GM19452 (cell line): ENCODE measurements around the gene FZD8.
A peak's percentile ranks its signal among the peaks of the same experiment; 100 is the strongest.
"Not testable (repeated sequence)": the region's sequence is repeated elsewhere in the genome, so short reads cannot be mapped to it uniquely, and the experiment has no call there.

Experiments
- ATAC-seq: cut with Tn5 transposase; IDR thresholded peaks from one replicate; pipeline ENCODE4 v1.9.1; 2021; ENCODE audit not compliant: unreplicated experiment

The FZD8 gene

GRCh38 chr10:35642035-35642792 is at the start of gene FZD8:
TSS of gene FZD8 (minus strand) at chr10:35642296. CDS start at chr10:35641429, 867 bp downstream.
- ATAC-seq = peak; percentile 90

- no peak for ATAC-seq
These were observed 49.6 kb upstream of the FZD8 start for GRCh38 chr10:35691522-35692236.

GRCh38 chr10:35690534-35690933 is 48.4 kb upstream of the FZD8 start:
- no peak for ATAC-seq

GRCh38 chr10:35685858-35686257 is 43.8 kb upstream of the FZD8 start:
- not testable (repeated sequence) for ATAC-seq

- no peak for ATAC-seq
These were observed 43.3 kb upstream of the FZD8 start for GRCh38 chr10:35685402-35685801.

GRCh38 chr10:35684586-35684985 is 42.5 kb upstream of the FZD8 start:
- ATAC-seq = no peak

GRCh38 chr10:35675846-35676245 is 33.8 kb upstream of the FZD8 start:
- no peak for ATAC-seq

- ATAC-seq = no peak
These were observed 32.7 kb upstream of the FZD8 start for GRCh38 chr10:35674843-35675242.

GRCh38 chr10:35668865-35669650 is 27.0 kb upstream of the FZD8 start:
- no peak for ATAC-seq

GRCh38 chr10:35667971-35668370 is 25.9 kb upstream of the FZD8 start:
- no peak for ATAC-seq

- no peak for ATAC-seq
These were observed 25.3 kb upstream of the FZD8 start for GRCh38 chr10:35667270-35667889.

- no peak for ATAC-seq
These were observed 19.1 kb upstream of the FZD8 start for GRCh38 chr10:35661236-35661635.

GRCh38 chr10:35659456-35659855 is 17.4 kb upstream of the FZD8 start:
- ATAC-seq = no peak

GRCh38 chr10:35657621-35658020 is 15.5 kb upstream of the FZD8 start:
- ATAC-seq = no peak

- no peak for ATAC-seq
These were observed 10.7 kb upstream of the FZD8 start for GRCh38 chr10:35652824-35653223.

- ATAC-seq = no peak
These were observed 8.8 kb upstream of the FZD8 start for GRCh38 chr10:35650894-35651293.

- no peak for ATAC-seq
These were observed 2.2 kb upstream of the FZD8 start for GRCh38 chr10:35644050-35644950.

GRCh38 chr10:35643151-35644049 is 1.3 kb upstream of the FZD8 start:
- no peak for ATAC-seq

GRCh38 chr10:35642793-35643114 is 658 bp upstream of the FZD8 start:
- ATAC-seq = no peak
